GM13977 (cell line): ENCODE data around the gene COPRS.

Experiments used
- DNase-seq: peaks from one replicate; pipeline ENCODE4 v3.0.0; 2012; ENCODE audit warnings: low spot score
- in situ Hi-C: fragments of 300-500 bp; cut with MboI; formaldehyde crosslinking; loops from one replicate; pipeline ENCODE4 v1.12.0; 2022; ENCODE audit warnings: low sequenced_read_pairs, low pct_unique_long_range_greater_than_20kb, mixed read lengths, inconsistent platforms; ENCODE audit not compliant: unreplicated experiment
- TF ChIP-seq, protein P1 (sequence below): IDR thresholded peaks from 2 replicates; pipeline ENCODE4 v1.5.1; 2012; ENCODE audit warnings: mild to moderate bottlenecking, control low read depth; ENCODE audit not compliant: insufficient read depth; ENCODE audit errors: extremely low read depth, missing control alignments

Gene COPRS

DNA sequence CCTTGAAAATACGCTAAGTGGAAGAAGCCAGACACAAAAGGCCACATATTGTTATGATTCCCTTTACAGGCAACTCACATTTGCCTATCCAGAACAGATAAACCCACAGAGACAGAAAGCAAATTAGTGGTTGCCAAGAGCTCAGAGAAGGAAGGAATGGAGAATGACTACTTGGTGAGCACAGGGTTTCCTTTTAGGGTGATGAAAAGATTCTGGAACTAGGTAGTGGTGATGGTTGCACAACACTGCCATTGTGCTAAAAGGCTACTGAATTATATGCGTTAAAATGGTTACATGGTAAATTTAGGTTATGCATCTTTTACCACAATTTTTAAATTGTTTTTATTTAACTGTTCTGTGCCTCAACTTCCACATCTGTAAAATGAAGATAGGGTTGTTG is 4.4 kb downstream of the COPRS start:
- in situ Hi-C loops: no loop called here
- TF ChIP-seq, protein P1, sequence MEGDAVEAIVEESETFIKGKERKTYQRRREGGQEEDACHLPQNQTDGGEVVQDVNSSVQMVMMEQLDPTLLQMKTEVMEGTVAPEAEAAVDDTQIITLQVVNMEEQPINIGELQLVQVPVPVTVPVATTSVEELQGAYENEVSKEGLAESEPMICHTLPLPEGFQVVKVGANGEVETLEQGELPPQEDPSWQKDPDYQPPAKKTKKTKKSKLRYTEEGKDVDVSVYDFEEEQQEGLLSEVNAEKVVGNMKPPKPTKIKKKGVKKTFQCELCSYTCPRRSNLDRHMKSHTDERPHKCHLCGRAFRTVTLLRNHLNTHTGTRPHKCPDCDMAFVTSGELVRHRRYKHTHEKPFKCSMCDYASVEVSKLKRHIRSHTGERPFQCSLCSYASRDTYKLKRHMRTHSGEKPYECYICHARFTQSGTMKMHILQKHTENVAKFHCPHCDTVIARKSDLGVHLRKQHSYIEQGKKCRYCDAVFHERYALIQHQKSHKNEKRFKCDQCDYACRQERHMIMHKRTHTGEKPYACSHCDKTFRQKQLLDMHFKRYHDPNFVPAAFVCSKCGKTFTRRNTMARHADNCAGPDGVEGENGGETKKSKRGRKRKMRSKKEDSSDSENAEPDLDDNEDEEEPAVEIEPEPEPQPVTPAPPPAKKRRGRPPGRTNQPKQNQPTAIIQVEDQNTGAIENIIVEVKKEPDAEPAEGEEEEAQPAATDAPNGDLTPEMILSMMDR: no peak
- DNase-seq: no peak

DNA sequence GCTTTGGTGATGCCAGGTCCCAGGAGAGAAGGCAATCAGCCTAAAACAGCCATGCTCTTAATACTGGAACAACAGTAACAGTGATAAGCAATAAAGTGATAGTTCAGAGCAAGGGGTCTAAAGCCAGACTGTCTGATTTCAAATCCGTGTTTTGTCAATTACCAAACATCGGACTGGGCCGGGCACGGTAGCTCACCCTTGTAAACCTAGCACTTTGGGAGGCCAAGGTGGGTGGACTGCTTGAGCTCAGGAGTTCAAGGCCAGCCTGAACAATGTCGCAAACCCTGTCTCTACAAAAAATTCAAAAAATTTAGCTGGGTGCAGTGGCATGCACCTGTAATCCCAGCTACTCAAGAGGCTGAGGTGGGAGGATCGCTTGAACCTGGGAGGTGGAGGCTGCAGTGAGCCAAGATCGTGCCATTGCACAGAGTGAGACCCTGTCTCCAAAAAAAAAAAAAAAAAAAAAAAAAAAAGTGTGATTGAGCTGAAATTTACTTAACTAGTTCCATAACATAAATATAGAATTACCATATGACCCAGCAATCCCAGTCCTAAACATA is 5.1 kb downstream of the COPRS start:
- in situ Hi-C loops: no loop called here
- no peak for DNase-seq
- TF ChIP-seq, protein P1: no peak

DNA sequence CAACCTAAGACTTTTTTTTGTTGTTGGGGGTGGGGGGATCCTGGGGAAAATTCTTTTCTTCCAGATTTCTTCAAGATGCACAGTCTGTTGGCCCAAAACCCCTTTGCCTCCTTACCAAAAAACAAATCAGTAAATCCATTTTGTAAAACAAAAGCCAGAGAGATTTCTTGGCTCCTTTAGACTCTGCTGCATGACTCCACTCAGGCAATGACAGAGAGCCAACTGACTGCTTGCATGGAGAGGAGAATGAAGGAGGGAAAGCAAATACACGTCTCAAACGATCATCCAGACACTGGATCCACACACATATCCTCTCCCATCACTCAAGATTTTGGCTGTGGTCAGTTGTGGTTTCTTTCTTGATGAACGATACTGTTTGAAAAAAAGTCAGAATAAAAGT is 13.8 kb downstream of the COPRS start:
- in situ Hi-C loops: loop anchor here (10.0 to 25.0 kb wide), 2 partner anchors 310 to 408 kb away; no protein-coding TSS in a partner anchor
- TF ChIP-seq, protein P1: no peak
- no peak for DNase-seq

DNA sequence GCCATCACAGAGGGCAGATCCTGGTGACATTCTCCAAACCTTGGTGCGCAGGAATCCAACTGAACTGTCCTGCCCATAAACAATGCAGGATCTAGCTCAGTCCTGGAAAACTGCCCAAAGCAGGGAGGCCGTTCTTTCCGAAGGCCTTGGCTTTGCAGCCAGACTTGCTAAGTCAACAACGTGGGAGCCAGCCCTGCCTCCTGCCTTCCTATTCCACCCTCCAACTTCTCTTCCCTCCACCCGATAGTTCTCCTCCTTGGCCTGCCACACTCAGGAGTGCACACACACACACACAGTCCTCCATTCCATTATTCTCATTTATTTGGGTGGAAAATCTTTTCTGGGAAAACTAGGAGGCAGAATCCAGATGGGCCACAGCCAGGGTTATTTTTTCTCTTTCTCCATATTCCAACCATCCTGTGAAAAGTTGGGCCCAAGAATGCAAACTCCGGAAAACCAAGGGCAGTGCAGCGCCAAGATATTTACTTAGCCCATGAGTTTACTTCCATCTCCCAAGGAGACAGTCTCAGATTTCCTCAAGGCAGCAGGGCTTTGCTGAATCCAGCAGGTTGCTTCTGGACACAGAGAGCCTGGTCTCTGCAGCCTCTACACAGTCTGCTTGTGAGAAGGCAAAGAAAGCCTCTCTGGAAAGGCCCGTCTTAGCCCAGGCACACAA is 15.8 kb downstream of the COPRS start:
- TF ChIP-seq, protein P1: no peak
- in situ Hi-C loops: loop anchor here (10.0 to 25.0 kb wide), 2 partner anchors 308 to 406 kb away; no protein-coding TSS in a partner anchor
- no peak for DNase-seq

DNA sequence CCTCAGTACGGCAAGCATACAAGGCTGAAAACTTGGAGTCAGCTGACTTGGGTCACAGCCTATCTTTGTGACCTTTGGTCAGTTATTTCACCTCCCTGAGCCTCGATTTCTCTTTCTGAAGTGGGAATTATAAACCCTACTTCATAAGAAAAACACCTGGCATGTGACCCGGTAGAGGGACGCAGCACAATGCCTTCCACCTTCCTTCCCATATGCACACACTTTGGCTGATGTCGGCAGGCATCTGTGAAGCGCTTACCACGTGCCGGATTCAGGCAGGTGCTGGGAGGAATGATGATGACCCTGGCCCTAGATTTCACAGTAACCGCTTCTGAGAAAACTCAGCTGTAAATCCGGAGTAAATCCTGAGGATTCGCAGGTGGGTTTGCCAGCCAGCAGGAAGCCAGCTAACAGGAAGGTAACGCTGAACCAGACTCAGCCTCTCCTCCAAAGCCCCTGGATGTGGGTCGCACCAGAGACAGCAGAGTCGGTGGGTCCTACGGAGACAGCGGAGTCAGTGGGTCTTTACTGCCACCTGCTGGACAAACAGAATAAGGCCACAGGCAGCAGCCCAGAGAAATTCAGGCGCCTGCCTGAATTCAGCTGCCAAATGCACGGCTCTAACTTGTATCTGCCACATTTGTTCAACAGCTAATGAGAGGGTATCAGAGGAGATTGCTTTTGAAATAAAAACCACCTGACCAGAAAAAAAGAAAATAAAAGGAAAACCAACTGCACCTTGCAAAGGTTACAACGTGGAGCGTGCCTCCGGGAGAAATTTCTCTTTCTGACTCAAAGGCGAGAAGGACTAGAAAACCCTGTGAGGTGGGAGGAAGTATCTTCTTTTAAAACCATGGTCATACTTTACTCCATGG is 16.6 kb downstream of the COPRS start:
- DNase-seq: peak; percentile 76
- in situ Hi-C loops: loop anchor here (10.0 to 25.0 kb wide), 2 partner anchors 308 to 405 kb away; no protein-coding TSS in a partner anchor
- TF ChIP-seq, protein P1: peak; percentile 89

DNA sequence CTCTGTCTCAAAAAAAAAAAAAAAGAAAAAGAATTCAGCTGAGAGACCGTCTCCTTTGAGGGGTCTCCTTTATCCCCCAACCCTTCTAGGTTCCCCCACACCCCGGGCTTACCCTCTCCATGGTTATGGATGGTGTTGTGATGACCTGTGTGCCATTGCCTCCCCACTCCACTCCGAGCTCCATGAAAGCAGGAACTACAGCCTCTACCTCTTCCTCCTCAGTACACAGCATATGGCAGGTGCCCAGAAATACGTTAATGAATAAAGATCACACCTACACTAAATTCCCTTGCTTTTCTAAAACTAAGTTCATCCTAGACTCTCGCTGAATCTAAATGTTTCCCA is 17.2 kb downstream of the COPRS start:
- in situ Hi-C loops: loop anchor here (10.0 to 25.0 kb wide), 2 partner anchors 307 to 405 kb away; no protein-coding TSS in a partner anchor
- no peak for DNase-seq
- TF ChIP-seq, protein P1: no peak
